Superior temporal gyrus (tissue), 1 donor: Measurements from ENCODE around the gene RAB13.

Experiments used
- DNase-seq: peaks from one replicate; pipeline ENCODE4 v3.0.0-alpha.2; 2016; ENCODE audit errors: extremely low spot score

RAB13 gene

GRCh38 chr1:153956997-153957715, 29.0 kb downstream of the RAB13 start:
- no peak for DNase-seq

GRCh38 chr1:153954826-153955225, 31.3 kb downstream of the RAB13 start:
- DNase-seq, result no peak

DNA sequence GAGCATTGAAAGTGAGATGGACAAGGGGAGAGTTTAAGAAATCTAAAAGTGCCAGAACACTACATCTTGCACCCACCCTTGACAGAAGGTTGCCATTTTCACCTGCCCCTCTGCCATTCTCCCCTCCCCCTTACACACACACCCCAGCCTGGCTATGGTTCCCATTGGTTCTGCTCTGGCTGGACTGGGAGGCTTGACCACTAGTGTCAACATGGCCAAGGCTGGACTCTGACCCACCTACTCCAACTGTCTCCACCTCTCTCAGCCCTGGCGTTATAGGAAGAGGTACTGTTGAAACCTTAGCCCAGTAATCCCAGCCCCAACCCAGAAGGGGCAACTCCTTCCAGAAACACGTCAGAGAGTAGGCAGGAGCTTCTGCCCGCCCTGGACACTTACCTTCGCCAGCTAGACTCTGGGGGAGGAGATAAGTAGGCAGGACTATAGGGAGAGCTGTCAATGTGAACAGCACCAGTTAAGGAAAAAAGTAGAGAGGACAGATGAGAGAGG, 32.2 kb downstream of the RAB13 start:
- no peak for DNase-seq

DNA sequence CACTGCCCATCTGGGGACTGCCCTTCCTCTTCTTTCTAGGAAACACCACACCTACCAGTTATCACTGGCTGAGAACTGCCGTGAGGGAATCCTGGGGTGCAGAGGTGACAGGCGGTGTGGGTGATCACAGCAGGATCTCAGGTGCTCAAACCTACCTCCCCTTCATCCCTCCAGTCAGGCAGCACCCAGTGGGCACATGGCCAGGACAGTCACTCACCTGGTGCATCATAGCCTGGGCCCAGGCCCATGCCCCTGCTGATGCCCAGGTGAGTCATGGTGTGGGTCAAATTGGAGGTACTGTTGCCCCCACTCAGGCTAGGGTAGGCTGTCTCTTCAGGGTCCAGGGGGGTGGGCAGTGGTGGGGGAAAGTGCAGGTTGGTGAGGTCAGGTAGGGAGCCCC, 34.3 kb downstream of the RAB13 start:
- DNase-seq, result no peak

DNA sequence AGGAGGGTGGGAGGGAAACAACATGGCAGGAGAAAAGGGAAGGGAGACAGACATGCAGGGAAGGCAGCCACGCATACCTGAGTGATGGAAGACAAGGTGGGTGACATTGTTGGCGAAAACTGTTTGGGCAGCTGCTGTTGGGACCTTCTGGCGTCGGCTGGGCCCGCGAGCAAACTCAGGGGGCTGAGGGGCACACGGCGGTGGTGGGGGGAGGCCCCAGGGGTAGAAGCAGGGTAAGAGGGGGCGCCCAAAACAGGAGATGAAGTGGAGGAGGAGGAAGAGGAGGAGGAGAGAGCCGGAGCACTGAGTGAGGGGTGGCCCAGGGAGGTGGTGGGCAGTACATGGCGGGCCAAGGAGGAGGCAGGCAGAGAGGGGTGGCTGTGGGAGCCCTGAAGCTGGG, 35.0 kb downstream of the RAB13 start:
- DNase-seq, result no peak

DNA sequence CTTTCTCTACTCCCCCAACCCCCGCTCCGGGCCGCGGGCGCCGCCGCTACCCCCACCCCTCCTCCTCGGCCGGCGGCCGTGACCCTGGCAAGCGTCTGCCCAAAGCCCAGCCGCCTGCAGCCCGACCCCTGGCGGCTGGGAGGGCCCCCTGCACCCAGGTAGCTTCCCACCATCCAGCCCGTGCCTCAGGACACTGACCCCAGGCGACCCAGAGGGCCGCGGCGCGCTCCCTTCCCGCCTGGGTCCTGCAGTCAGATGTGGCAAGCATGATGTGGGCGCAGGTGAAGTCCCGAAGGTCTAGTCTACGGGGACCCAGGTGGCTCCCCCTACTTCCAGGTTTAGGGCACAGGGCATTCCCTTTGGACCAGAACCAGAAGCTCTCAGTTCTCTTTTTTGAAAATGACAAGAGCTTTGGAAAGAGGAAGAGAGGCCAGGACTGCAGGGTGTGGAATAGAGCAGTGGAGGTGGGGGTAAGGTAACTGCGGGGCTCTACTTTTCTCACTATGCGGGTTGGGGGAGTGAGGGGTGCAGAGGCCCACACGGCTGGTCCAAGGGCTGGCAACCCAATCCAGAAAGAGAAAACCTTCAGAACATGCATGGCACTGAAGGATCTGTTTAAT, 39.4 kb downstream of the RAB13 start, which contains the start of gene DENND4B:
DENND4B (minus strand) TSS at position 97 of the 620 bp plus-strand sequence. CDS start 2,344 bp downstream, outside the sequence.
- DNase-seq, result peak; percentile 78

- DNase-seq, result peak; percentile 69
These were observed 40.1 kb downstream of the RAB13 start for GRCh38 chr1:153945795-153946621.

DNA sequence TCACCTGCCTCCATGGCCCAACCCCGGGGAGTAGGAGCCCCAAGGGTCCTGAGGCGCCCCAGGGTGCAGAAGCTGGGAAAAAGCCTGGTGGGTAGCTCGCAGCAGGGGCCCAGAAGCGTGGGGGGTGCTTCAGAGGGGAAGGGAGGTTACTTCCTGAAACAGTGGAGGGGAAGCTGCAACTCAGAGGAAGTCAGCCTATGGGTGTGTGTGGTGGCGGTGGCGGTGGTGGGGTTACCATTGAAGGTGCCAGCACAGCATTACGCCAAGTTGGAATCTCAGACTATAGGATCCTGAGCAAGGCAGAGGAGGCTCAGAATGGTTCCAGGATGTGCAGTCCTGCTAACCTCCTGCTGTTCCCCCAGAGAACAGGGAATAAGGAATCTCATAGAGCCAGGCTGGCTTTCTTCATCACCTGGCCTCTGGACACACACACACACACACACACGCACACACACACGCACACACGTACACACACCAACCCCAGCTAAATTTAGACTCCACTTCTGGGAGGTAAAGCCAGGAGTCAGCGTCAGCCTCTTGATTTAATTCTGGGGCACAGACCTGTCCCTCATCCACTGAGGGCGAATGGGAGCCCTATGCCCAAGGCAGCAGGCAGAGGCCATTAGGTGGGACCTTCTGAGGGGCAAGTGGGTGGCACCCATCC, 40.9 kb downstream of the RAB13 start:
- DNase-seq, result no peak

- no peak for DNase-seq
These were observed 41.4 kb downstream of the RAB13 start for GRCh38 chr1:153944827-153945117.

- DNase-seq, result no peak
These were observed 41.9 kb downstream of the RAB13 start for GRCh38 chr1:153944005-153944826.

- DNase-seq, result no peak
These were observed 43.2 kb downstream of the RAB13 start for GRCh38 chr1:153942766-153943549.

- no peak for DNase-seq
These were observed 44.1 kb downstream of the RAB13 start for GRCh38 chr1:153941826-153942725.

- no peak for DNase-seq
These were observed 45.4 kb downstream of the RAB13 start for GRCh38 chr1:153940756-153941155.

- no peak for DNase-seq
These were observed 46.7 kb downstream of the RAB13 start for GRCh38 chr1:153939476-153939875.

DNA sequence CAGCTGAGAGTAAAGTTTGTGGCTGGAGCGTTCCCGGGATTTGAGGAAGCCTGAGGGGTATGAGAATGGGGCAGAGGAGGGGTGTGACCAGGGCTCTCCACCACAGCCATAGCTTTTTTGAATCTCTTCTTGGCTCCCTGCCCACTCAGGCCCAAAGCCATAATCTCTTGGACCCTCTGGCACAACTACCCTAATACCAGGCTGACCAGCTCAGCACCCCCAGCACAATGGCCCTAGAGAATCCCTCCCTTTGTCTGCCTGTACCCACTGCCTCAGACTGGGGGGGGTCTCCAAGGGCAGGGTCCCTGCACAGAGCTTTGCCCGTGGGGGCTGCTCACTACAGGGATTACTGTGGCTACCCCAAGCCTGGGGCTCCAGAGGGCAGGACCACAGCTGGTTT, 47.1 kb downstream of the RAB13 start:
- DNase-seq, result no peak

GRCh38 chr1:153937331-153937730, 48.8 kb downstream of the RAB13 start:
- DNase-seq, result no peak

- no peak for DNase-seq
These were observed 49.9 kb downstream of the RAB13 start for GRCh38 chr1:153936011-153936802.

DNA sequence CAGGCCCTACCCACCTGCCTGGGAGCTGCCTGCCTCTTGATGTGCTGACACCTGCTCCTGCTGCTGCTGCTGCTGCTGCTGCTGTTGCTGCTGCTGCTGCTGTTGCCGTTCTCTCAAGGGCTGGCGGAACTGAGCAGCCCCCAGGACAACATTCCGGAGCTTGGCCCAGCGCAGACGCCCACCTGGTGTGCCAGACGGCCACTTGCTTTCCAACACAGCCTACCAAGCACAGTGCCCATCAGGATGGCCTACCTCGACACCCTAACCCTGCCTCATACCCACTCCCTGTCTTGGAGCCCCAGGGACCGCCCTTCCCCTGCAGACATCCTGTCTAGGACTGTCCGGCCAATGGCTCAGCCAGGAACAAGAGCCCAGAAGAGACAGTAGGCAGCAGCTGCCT, 51.4 kb downstream of the RAB13 start:
- no peak for DNase-seq
